Mesendoderm (in vitro differentiated cells): ENCODE data around the gene GAL3ST2. TPM values are rescaled to one million over a fixed set of nuclear protein-coding genes. Genes with fewer than 3 reads are reported as not detected.

Source experiments
- DNase-seq: peaks from one replicate; pipeline ENCODE4 v3.0.0; 2013
- H2AK5ac ChIP-seq: 2 replicates; pipeline ENCODE4 v1.6.1; 2013; ENCODE audit warnings: low read length, inconsistent platforms
- H2BK120ac ChIP-seq: 2 replicates; pipeline ENCODE4 v1.6.1; 2013; ENCODE audit warnings: low read depth, mild to moderate bottlenecking, low read length, moderate library complexity, mixed read lengths
- H2BK15ac ChIP-seq: replicated peaks from 2 replicates; pipeline ENCODE4 v1.6.1; 2013; ENCODE audit warnings: low read depth, mild to moderate bottlenecking, moderate library complexity
- H2BK5ac ChIP-seq: 2 replicates; pipeline ENCODE4 v1.6.1; 2013; ENCODE audit warnings: low read length, inconsistent platforms
- H3K18ac ChIP-seq: 2 replicates; pipeline ENCODE4 v1.6.1; 2013; ENCODE audit warnings: mild to moderate bottlenecking, low read length, mixed read lengths
- H3K23ac ChIP-seq: one replicate; pipeline ENCODE4 v1.6.1; 2013; ENCODE audit warnings: low read length
- H3K27ac ChIP-seq: 2 replicates; pipeline ENCODE4 v1.5.1; 2013; ENCODE audit warnings: low read depth, mild to moderate bottlenecking, inconsistent platforms, low read length, moderate library complexity
- H3K27me3 ChIP-seq: 2 replicates; pipeline ENCODE4 v1.6.1; 2013; ENCODE audit warnings: low read length, control low read depth, mild to moderate bottlenecking, inconsistent platforms; ENCODE audit not compliant: insufficient read depth, poor library complexity
- H3K36me3 ChIP-seq: 2 replicates; pipeline ENCODE4 v1.6.1; 2013; ENCODE audit warnings: low read length, inconsistent platforms; ENCODE audit not compliant: control insufficient read depth, insufficient read depth
- H3K4ac ChIP-seq: one replicate; pipeline ENCODE4 v1.6.1; 2013; ENCODE audit warnings: low read depth, mild to moderate bottlenecking, low read length, moderate library complexity
- H3K4me1 ChIP-seq: 2 replicates; pipeline ENCODE4 v1.6.1; 2013; ENCODE audit warnings: low read depth, low read length, inconsistent platforms; ENCODE audit not compliant: control insufficient read depth
- H3K4me2 ChIP-seq: 2 replicates; pipeline ENCODE4 v1.6.1; 2013; ENCODE audit warnings: low read length
- H3K4me3 ChIP-seq: 2 replicates; pipeline ENCODE4 v1.5.1; 2013; ENCODE audit warnings: mild to moderate bottlenecking, low read length
- H3K56ac ChIP-seq: one replicate; pipeline ENCODE4 v1.6.1; 2013; ENCODE audit warnings: low read length
- H3K79me1 ChIP-seq: 2 replicates; pipeline ENCODE4 v1.6.1; 2013; ENCODE audit warnings: low read length, inconsistent platforms
- H3K79me2 ChIP-seq: 2 replicates; pipeline ENCODE4 v1.6.1; 2013; ENCODE audit warnings: mild to moderate bottlenecking, low read length; ENCODE audit not compliant: control insufficient read depth, insufficient read depth
- H3K9ac ChIP-seq: 2 replicates; pipeline ENCODE4 v1.6.1; 2013; ENCODE audit warnings: low read length, inconsistent platforms
- H4K5ac ChIP-seq: one replicate; pipeline ENCODE4 v1.6.1; 2013; ENCODE audit warnings: low read length
- H4K8ac ChIP-seq: one replicate; pipeline ENCODE4 v1.6.1; 2013; ENCODE audit warnings: low read depth, mild to moderate bottlenecking, control low read depth, low read length, moderate library complexity
- WGBS: extraction: QIAGEN DNeasy Blood & Tissue Kit; methylation state at CpG from one replicate; pipeline ENCODE4 v1.1.7; 2013; ENCODE audit warnings: low lambda C conversion rate, missing lambda C conversion rate; ENCODE audit not compliant: insufficient coverage; ENCODE audit errors: extremely low coverage; 5-methylcytosine and 5-hydroxymethylcytosine counted together
- polyA plus RNA-seq, 2 experiments: library from polyadenylated mRNA; stranded (reverse); fragments of 200-250 nt; gene quantifications; one replicate each; pipeline ENCODE4 v1.2.3, GENCODE V29; 2013

The GAL3ST2 gene
- polyA plus RNA-seq (2013, experiment 1 of 2): not detected
- polyA plus RNA-seq (2013, experiment 2 of 2): 0.04 TPM

DNA sequence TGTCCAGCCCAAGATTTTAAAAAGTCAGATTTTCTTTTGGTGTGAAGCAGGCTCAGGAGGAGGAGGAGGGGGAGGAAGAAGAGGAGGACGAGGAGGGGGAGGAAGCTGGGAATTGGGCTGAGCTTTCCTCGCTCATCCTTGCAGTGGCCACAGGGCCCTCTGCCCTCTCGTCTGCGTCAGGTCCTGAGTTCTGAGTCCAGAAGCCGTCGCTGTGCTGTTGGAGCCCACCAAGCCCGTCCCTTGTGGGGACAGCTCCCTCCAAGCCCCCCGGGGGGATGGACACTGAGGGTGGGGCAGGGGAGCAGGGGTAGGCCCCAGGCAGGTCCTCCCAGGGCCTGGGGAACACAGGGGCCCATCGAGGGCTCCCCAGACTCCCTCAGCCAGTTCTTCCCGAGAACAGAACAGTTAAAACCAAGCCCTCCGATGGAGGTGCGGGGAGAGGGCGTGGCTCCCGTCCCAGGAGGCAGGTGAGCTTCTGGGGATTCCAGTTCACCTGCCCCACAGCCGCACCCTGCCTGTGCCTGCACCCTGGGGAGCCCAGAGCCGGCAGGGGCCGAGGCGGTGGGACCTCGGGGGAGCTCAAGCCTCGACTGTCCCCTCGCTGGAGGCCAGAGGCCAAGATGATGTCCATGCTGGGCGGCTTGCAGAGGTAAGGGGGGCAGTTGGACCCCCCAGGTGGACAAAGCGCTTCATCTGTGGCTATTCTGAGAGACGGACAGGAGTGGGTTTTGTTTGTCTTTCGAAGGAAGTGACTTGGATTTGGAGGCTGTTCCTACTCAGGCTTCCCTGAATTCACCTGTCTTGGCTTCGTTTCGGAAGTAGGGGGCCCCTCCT is at the start of gene GAL3ST2:
GAL3ST2 (plus strand) TSS at position 487 of the 834 bp plus-strand sequence; CDS start at position 621, 134 bp downstream.
- H4K8ac ChIP-seq: no peak within 1 kb of the TSS
- no peak for DNase-seq
- peak within 1 kb of the TSS; percentile 66 for H3K23ac ChIP-seq
- H3K79me2 ChIP-seq: no peaks in the 10 kb centered on the region
- peaks cover 4% of the 10 kb centered on the region for H3K4me1 ChIP-seq
- no peak within 1 kb of the TSS for H3K9ac ChIP-seq
- no peak within 1 kb of the TSS for H2AK5ac ChIP-seq
- no peak within 1 kb of the TSS for H3K4me2 ChIP-seq
- H3K79me1 ChIP-seq: no peaks in the 10 kb centered on the region
- H3K56ac ChIP-seq: peak within 1 kb of the TSS; percentile 56
- H3K27ac ChIP-seq: no peak within 1 kb of the TSS
- WGBS: no CpG with 5 or more reads among the region's 27 CpGs
- H3K36me3 ChIP-seq: no peaks in the 10 kb centered on the region
- no peak within 1 kb of the TSS for H3K4me3 ChIP-seq
- no peak within 1 kb of the TSS for H2BK5ac ChIP-seq
- H3K4ac ChIP-seq: no peak within 1 kb of the TSS
- H4K5ac ChIP-seq: no peak within 1 kb of the TSS
- H3K18ac ChIP-seq: no peak within 1 kb of the TSS
- no peak within 1 kb of the TSS for H2BK120ac ChIP-seq
- H2BK15ac ChIP-seq: no peak within 1 kb of the TSS
- no peaks in the 10 kb centered on the region for H3K27me3 ChIP-seq

DNA sequence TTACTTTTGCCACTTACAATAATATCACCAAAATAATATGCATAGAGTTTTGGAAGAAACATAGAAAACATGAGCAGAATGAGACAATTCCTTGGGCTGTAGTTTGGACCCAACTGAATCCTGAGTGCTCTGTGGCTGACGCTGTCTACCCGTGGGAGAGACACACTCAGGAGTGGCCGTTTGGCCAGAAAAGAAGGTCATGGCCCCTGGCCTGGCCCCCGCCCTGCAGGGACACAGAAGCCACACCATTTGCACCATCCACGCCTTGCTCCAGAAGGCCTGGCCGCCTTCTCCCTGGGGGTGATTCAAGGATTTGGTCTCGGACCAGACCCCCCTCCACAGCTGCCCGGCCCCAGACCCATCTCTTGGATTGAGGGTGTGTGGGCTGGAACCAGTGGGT is 48.6 kb upstream of the GAL3ST2 start:
- Histone ChIP-seq H3K4me1 (no peaks in the 10 kb centered on the region), H3K9ac (no peak overlapping the region), H3K18ac (no peak overlapping the region), H3K4ac (no peak overlapping the region), H3K27ac (no peak overlapping the region), H3K23ac (no peak overlapping the region), H3K79me2 (no peaks in the 10 kb centered on the region), H2AK5ac (no peak overlapping the region), H3K36me3 (peaks cover 5% of the 10 kb centered on the region), H4K8ac (no peak overlapping the region), H3K27me3 (no peaks in the 10 kb centered on the region), H4K5ac (no peak overlapping the region), H3K79me1 (no peaks in the 10 kb centered on the region), H2BK5ac (no peak overlapping the region), H3K56ac (no peak overlapping the region), H2BK120ac (no peak overlapping the region), H3K4me2 (no peak overlapping the region), H2BK15ac (no peak overlapping the region), H3K4me3 (no peak overlapping the region)
- DNase-seq: no peak
- no CpG with 5 or more reads among the region's 8 CpGs for WGBS

DNA sequence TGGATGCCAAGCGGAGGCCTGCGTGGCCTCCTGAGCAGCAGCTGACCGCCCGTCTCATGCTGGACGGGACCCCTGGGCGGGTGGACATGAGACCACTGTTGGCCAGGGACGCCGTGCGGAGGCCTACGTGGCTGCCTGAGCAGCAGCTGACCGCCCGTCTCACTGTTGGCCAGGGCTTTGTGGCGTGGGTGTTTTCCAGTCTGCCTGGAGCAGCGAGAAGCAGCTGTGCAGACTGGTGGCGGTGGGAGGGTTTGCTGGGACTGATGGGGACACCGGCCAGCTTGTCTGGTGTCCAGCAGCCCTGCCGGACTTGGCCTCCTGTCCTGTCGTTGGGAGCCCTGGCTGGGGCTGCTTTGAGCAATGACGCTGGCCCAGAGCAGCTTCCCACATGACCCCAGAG is 48.0 kb upstream of the GAL3ST2 start:
- Histone ChIP-seq H3K4me2 (no peak overlapping the region), H2AK5ac (no peak overlapping the region), H3K27me3 (no peaks in the 10 kb centered on the region), H3K9ac (no peak overlapping the region), H3K23ac (no peak overlapping the region), H3K4me3 (no peak overlapping the region), H3K4ac (no peak overlapping the region), H3K27ac (no peak overlapping the region), H2BK15ac (no peak overlapping the region), H3K18ac (no peak overlapping the region), H3K79me1 (no peaks in the 10 kb centered on the region), H3K36me3 (no peaks in the 10 kb centered on the region), H3K56ac (no peak overlapping the region), H3K79me2 (no peaks in the 10 kb centered on the region), H2BK120ac (no peak overlapping the region), H3K4me1 (no peaks in the 10 kb centered on the region), H4K8ac (no peak overlapping the region), H4K5ac (no peak overlapping the region), H2BK5ac (no peak overlapping the region)
- WGBS: no CpG with 5 or more reads among the region's 19 CpGs
- no peak for DNase-seq

DNA sequence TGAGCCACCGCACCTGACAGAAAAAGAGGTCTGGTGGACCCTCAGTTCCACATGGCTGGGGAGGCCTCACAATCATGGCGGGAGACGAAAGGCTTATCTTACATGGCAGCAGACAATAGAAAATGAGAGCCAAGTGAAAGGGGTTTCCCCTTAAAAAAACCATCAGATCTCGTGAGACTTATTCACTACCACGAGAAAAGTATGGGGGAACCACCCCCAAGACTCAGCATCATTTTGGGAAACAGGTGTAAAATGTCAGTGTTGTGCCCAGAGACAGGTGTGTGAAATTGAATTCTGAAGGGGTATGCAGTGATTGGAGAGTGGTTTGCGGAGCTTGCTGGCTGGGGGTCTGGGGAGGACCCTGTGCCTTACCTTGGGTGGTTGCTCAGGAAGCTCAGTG is 46.8 kb upstream of the GAL3ST2 start:
- no peak overlapping the region for H4K8ac ChIP-seq
- H3K56ac ChIP-seq: no peak overlapping the region
- H3K27me3 ChIP-seq: no peaks in the 10 kb centered on the region
- no peak overlapping the region for H3K27ac ChIP-seq
- H2BK5ac ChIP-seq: no peak overlapping the region
- no peaks in the 10 kb centered on the region for H3K4me1 ChIP-seq
- no peak overlapping the region for H3K4me2 ChIP-seq
- no peak overlapping the region for H4K5ac ChIP-seq
- H3K79me2 ChIP-seq: no peaks in the 10 kb centered on the region
- no peak overlapping the region for H2BK15ac ChIP-seq
- no CpG with 5 or more reads among the region's 6 CpGs for WGBS
- H2AK5ac ChIP-seq: no peak overlapping the region
- H2BK120ac ChIP-seq: no peak overlapping the region
- H3K4me3 ChIP-seq: no peak overlapping the region
- no peak overlapping the region for H3K4ac ChIP-seq
- H3K79me1 ChIP-seq: no peaks in the 10 kb centered on the region
- DNase-seq: no peak
- H3K9ac ChIP-seq: no peak overlapping the region
- no peak overlapping the region for H3K18ac ChIP-seq
- no peak overlapping the region for H3K23ac ChIP-seq
- H3K36me3 ChIP-seq: no peaks in the 10 kb centered on the region

DNA sequence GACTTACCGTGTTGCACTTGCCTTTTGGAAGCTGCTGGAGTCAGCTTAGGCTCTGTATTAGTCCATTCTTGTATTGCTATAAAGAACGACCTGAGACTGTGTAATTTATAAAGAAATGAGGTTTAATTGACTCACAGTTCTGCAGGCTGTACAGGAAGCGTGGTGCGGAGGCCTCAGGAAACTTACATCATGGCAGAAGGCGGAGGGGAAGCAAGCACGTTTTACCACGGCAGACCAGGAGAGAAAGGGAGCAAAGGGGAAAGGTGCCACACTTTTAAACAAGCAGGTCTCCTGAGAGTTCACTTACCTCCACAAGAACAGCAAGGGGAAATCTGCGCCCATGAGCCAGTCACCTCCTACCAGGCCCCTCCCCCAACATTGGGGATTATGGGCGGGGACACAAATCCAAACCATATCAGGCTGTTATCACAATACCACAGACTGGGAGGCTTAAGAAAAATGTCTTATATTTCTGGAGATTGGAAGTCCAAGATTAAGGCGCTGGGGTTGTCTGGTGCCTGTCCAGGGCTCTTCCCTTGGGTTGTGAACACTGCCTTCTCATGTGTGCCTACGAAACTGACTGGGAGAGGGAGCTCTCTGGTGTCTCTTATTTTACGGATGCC is 45.8 kb upstream of the GAL3ST2 start:
- H4K5ac ChIP-seq: no peak overlapping the region
- H3K27me3 ChIP-seq: no peaks in the 10 kb centered on the region
- no peak overlapping the region for H3K4me3 ChIP-seq

More for the DNA sequence above, 45.8 kb upstream of the GAL3ST2 start:
- Histone ChIP-seq H3K56ac (no peak overlapping the region), H2BK5ac (no peak overlapping the region), H2BK120ac (no peak overlapping the region), H3K9ac (no peak overlapping the region), H3K18ac (no peak overlapping the region), H3K36me3 (no peaks in the 10 kb centered on the region), H3K4me2 (no peak overlapping the region), H2AK5ac (no peak overlapping the region), H4K8ac (no peak overlapping the region), H3K79me1 (no peaks in the 10 kb centered on the region), H3K23ac (no peak overlapping the region), H2BK15ac (no peak overlapping the region), H3K79me2 (no peaks in the 10 kb centered on the region), H3K4me1 (no peaks in the 10 kb centered on the region), H3K4ac (no peak overlapping the region), H3K27ac (no peak overlapping the region)
- no peak for DNase-seq
- WGBS: no CpG with 5 or more reads among the region's 12 CpGs
